ENCODE measurements around the gene SLC13A5. TPM values are rescaled to one million over a fixed set of nuclear protein-coding genes. Genes with fewer than 3 reads are reported as not detected.

The SLC13A5 gene
- total and polyA plus RNA-seq, 10 of the 15 experiments (the other 5 are each of a cell fraction or from before 2014, with no cell fraction given): 0.23 TPM; not detected in 9

DNA sequence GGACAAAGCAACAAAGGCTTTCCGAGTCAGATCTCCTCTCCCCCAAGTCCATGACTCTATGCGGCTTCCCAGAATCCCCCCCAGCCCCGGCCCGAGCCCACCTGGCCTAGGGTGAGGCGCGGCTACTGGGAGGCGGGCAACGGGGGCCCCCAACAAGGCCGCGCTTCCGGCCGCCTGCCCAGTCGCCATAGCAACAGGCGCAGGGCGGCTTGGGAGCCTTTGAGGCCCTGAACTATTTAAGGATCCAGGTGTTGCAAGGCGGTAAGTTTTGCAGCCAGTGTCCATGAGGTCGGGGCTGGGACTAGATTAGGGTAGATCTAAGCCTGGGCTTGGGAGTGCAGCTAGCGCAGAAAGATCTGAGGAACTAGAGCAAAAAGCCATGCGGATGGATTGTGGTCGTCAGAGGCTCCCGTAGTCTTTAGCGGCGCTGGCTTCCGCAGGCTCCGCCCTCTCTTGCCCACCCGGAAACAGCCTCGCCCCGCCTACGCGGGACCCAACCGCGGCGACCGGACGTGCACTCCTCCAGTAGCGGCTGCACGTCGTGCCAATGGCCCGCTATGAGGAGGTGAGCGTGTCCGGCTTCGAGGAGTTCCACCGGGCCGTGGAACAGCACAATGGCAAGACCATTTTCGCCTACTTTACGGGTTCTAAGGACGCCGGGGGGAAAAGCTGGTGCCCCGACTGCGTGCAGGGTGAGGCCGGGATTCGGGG lies 72.5 kb downstream of the SLC13A5 start, which contains the start of the genes KIAA0753 and TXNDC17 (continued):
- TF ChIP-seq ZNF687 (IDR thresholded peaks at IDR 0.05): peak; percentile 77; the same call in 1 of the 2 replicates
- TF ChIP-seq MEF2B (IDR thresholded peaks at IDR 0.05; ENCODE audit: partially characterized antibody, poor library complexity, severe bottlenecking): peak; percentile 86
- TF ChIP-seq BMI1 (IDR thresholded peaks at IDR 0.05; ENCODE audit: borderline replicate concordance): peak; percentile 99
- TF ChIP-seq, protein P1, sequence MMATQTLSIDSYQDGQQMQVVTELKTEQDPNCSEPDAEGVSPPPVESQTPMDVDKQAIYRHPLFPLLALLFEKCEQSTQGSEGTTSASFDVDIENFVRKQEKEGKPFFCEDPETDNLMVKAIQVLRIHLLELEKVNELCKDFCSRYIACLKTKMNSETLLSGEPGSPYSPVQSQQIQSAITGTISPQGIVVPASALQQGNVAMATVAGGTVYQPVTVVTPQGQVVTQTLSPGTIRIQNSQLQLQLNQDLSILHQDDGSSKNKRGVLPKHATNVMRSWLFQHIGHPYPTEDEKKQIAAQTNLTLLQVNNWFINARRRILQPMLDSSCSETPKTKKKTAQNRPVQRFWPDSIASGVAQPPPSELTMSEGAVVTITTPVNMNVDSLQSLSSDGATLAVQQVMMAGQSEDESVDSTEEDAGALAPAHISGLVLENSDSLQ (IDR thresholded peaks at IDR 0.05): no peak
- TF ChIP-seq FOS (IDR thresholded peaks at IDR 0.05; ENCODE audit: borderline replicate concordance, extremely low read depth, insufficient read length): no peak
- peak; percentile 11 to 66; a peak in 2 of 4 replicates for TF ChIP-seq BHLHE40 (IDR thresholded peaks at IDR 0.05; ENCODE audit: borderline replicate concordance in 1 of 2, low read depth in 2 of 2, low read length in 1 of 2)
- TF ChIP-seq IKZF1 (conservative IDR thresholded peaks at IDR 0.05): peak; percentile 81
- TF ChIP-seq, protein P2, sequence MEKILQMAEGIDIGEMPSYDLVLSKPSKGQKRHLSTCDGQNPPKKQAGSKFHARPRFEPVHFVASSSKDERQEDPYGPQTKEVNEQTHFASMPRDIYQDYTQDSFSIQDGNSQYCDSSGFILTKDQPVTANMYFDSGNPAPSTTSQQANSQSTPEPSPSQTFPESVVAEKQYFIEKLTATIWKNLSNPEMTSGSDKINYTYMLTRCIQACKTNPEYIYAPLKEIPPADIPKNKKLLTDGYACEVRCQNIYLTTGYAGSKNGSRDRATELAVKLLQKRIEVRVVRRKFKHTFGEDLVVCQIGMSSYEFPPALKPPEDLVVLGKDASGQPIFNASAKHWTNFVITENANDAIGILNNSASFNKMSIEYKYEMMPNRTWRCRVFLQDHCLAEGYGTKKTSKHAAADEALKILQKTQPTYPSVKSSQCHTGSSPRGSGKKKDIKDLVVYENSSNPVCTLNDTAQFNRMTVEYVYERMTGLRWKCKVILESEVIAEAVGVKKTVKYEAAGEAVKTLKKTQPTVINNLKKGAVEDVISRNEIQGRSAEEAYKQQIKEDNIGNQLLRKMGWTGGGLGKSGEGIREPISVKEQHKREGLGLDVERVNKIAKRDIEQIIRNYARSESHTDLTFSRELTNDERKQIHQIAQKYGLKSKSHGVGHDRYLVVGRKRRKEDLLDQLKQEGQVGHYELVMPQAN (conservative IDR thresholded peaks at IDR 0.05): peak; percentile 95
- TF ChIP-seq SREBF1 (IDR thresholded peaks at IDR 0.05; ENCODE audit: low read length): no peak
- peak; percentile 6 for TF ChIP-seq PBX3 (IDR thresholded peaks at IDR 0.05; ENCODE audit: insufficient replicate concordance, low read depth, low read length)
- TF ChIP-seq STAT3 (IDR thresholded peaks at IDR 0.05; ENCODE audit: low read depth, low read length): peak; percentile 76; the same call in 1 of the 2 replicates
- TF ChIP-seq ZZZ3 (IDR thresholded peaks at IDR 0.05; ENCODE audit: control insufficient read depth, insufficient read length, low read depth): no peak
- TF ChIP-seq, protein P3, sequence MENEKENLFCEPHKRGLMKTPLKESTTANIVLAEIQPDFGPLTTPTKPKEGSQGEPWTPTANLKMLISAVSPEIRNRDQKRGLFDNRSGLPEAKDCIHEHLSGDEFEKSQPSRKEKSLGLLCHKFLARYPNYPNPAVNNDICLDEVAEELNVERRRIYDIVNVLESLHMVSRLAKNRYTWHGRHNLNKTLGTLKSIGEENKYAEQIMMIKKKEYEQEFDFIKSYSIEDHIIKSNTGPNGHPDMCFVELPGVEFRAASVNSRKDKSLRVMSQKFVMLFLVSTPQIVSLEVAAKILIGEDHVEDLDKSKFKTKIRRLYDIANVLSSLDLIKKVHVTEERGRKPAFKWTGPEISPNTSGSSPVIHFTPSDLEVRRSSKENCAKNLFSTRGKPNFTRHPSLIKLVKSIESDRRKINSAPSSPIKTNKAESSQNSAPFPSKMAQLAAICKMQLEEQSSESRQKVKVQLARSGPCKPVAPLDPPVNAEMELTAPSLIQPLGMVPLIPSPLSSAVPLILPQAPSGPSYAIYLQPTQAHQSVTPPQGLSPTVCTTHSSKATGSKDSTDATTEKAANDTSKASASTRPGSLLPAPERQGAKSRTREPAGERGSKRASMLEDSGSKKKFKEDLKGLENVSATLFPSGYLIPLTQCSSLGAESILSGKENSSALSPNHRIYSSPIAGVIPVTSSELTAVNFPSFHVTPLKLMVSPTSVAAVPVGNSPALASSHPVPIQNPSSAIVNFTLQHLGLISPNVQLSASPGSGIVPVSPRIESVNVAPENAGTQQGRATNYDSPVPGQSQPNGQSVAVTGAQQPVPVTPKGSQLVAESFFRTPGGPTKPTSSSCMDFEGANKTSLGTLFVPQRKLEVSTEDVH (IDR thresholded peaks at IDR 0.05; ENCODE audit: low read depth, partially characterized antibody): peak; percentile 70
- TF ChIP-seq WRNIP1 (IDR thresholded peaks at IDR 0.05; ENCODE audit: borderline replicate concordance, low read depth, low read length): 0 out of 2 replicates have a peak, but pooled peaks have one; percentile 42
- TF ChIP-seq CEBPB (IDR thresholded peaks at IDR 0.05; ENCODE audit: borderline replicate concordance in 1 of 2, low read depth in 2 of 2, low read length in 2 of 2): no peak
- peak; percentile 82 for TF ChIP-seq SP1 (IDR thresholded peaks at IDR 0.05; ENCODE audit: low read depth, low read length)
- peak; percentile 6 to 79 for TF ChIP-seq EGR1 (IDR thresholded peaks at IDR 0.05; ENCODE audit: borderline replicate concordance in 1 of 2, low read depth in 2 of 2, low read length in 2 of 2)
